Renal pelvis (tissue), 4 donors: ENCODE measurements around the gene IFRD2. TPM values are rescaled to one million over a fixed set of nuclear protein-coding genes. Genes with fewer than 3 reads are reported as not detected.
"Not testable (repeated sequence)": the region's sequence is repeated elsewhere in the genome, so short reads cannot be mapped to it uniquely, and the experiment has no call there.

Source experiments
- DNase-seq: peaks from one replicate; pipeline ENCODE4 v3.0.0-alpha.2; 2013
- polyA plus RNA-seq, 3 donors: library from polyadenylated mRNA; unstranded; fragments of 120-200 nt; gene quantifications; one replicate each; pipeline ENCODE4 v1.2.1, GENCODE V29; 2013; ENCODE audit not compliant: insufficient read length in 3 of 3

The IFRD2 gene
- polyA plus RNA-seq, 3 donors: 44.4 to 52.2 (median 51.1) TPM

GRCh38 chr3:50287262-50287661, 5.0 kb downstream of the IFRD2 start:
- no peak for DNase-seq

- no peak for DNase-seq
Measured at GRCh38 chr3:50286322-50287227, 5.7 kb downstream of the IFRD2 start.

- not testable (repeated sequence) for DNase-seq
Measured at GRCh38 chr3:50284121-50284520, 8.1 kb downstream of the IFRD2 start.

- no peak for DNase-seq
Measured at GRCh38 chr3:50279255-50280016, 12.8 kb downstream of the IFRD2 start.

- no peak for DNase-seq
Measured at GRCh38 chr3:50278880-50279224, 13.4 kb downstream of the IFRD2 start, which contains the start of gene LSMEM2. Gene LSMEM2, plus strand, starts transcription at chr3:50279087. Its CDS starts 27 bp downstream, at chr3:50279114.

GRCh38 chr3:50278123-50278879, 13.9 kb downstream of the IFRD2 start:
- no peak for DNase-seq

- no peak for DNase-seq
Measured at GRCh38 chr3:50276762-50277101, 15.5 kb downstream of the IFRD2 start.

GRCh38 chr3:50275996-50276761, 16.1 kb downstream of the IFRD2 start:
- DNase-seq: no peak

- no peak for DNase-seq
Measured at GRCh38 chr3:50275141-50275995, 16.9 kb downstream of the IFRD2 start.

GRCh38 chr3:50274371-50275104, 17.7 kb downstream of the IFRD2 start:
- no peak for DNase-seq

- no peak for DNase-seq
Measured at GRCh38 chr3:50273689-50274065, 18.6 kb downstream of the IFRD2 start.

GRCh38 chr3:50272911-50273688, 19.1 kb downstream of the IFRD2 start:
- peak; percentile 78 for DNase-seq

GRCh38 chr3:50272538-50272910, 19.7 kb downstream of the IFRD2 start:
- not testable (repeated sequence) for DNase-seq

GRCh38 chr3:50271314-50271936, 20.8 kb downstream of the IFRD2 start:
- no peak for DNase-seq

GRCh38 chr3:50270422-50271224, 21.6 kb downstream of the IFRD2 start:
- no peak for DNase-seq

- no peak for DNase-seq
Measured at GRCh38 chr3:50269977-50270413, 22.2 kb downstream of the IFRD2 start.

- DNase-seq: no peak
Measured at GRCh38 chr3:50269460-50269859, 22.8 kb downstream of the IFRD2 start.
